GM23338 (cell line): Measurements from ENCODE around the gene BSCL2. TPM values are rescaled to one million over a fixed set of nuclear protein-coding genes. Genes with fewer than 3 reads are reported as not detected.
A peak's percentile ranks its signal among the peaks of the same experiment; 100 is the strongest.

ENCODE experiments used
- ATAC-seq: fragments of 200-7000 bp; cut with Tn5 transposase; 3 replicates; pipeline ENCODE4 v1.9.1; 2020
- DNase-seq: peaks from one replicate; pipeline ENCODE4 v3.0.0-alpha.2; 2015; ENCODE audit warnings: low spot score
- H2AFZ ChIP-seq: fragments of 200-600 bp; sonication (generic); 2 replicates; pipeline ENCODE4 v1.8.0; 2016; ENCODE audit warnings: antibody characterized with exemption, mild to moderate bottlenecking, moderate library complexity
- H3F3A ChIP-seq: fragments of 200-600 bp; sonication (generic); replicated peaks from 2 replicates; pipeline ENCODE4 v1.8.0; 2017; ENCODE audit warnings: antibody characterized with exemption, mixed run types, low read depth
- H3K27ac ChIP-seq: fragments of 200-600 bp; sonication (generic); 2 replicates; pipeline ENCODE4 v1.6.1; 2016; ENCODE audit warnings: low read depth
- H3K27me3 ChIP-seq: fragments of 200-600 bp; sonication (generic); 2 replicates; pipeline ENCODE4 v1.8.0; 2016; ENCODE audit warnings: mild to moderate bottlenecking, mixed run types, moderate library complexity; ENCODE audit not compliant: insufficient read depth
- H3K36me3 ChIP-seq: fragments of 200-600 bp; sonication (generic); 2 replicates; pipeline ENCODE4 v1.8.0; 2016; ENCODE audit warnings: mild to moderate bottlenecking; ENCODE audit not compliant: insufficient read depth
- H3K4me1 ChIP-seq: fragments of 200-600 bp; sonication (generic); 2 replicates; pipeline ENCODE4 v1.8.0; 2016; ENCODE audit warnings: mild to moderate bottlenecking, moderate library complexity; ENCODE audit not compliant: insufficient read depth
- H3K4me2 ChIP-seq: fragments of 200-600 bp; sonication (generic); 2 replicates; pipeline ENCODE4 v1.7.1; 2017; ENCODE audit warnings: mixed run types
- H3K4me3 ChIP-seq: fragments of 200-600 bp; sonication (generic); 2 replicates; pipeline ENCODE4 v1.6.1; 2016; ENCODE audit warnings: mixed run types
- H3K79me2 ChIP-seq: fragments of 200-600 bp; sonication (generic); replicated peaks from 2 replicates; pipeline ENCODE4 v1.8.0; 2017; ENCODE audit warnings: mild to moderate bottlenecking; ENCODE audit not compliant: insufficient read depth
- H3K9me2 ChIP-seq: fragments of 200-600 bp; sonication (generic); 2 replicates; pipeline ENCODE4 v1.8.0; 2017; ENCODE audit not compliant: insufficient read depth
- H4K20me1 ChIP-seq: fragments of 200-600 bp; sonication (generic); replicated peaks from 2 replicates; pipeline ENCODE4 v1.8.0; 2017; ENCODE audit warnings: mild to moderate bottlenecking; ENCODE audit not compliant: insufficient read depth
- H3K27ac Mint-ChIP-seq: 2 replicates; pipeline ENCODE4 v1.8.0; 2020; ENCODE audit warnings: inconsistent platforms, mild to moderate bottlenecking, moderate library complexity, mixed read lengths
- H3K27me3 Mint-ChIP-seq: 3 replicates; pipeline ENCODE4 v1.8.0; 2022; ENCODE audit warnings: low read depth, mild to moderate bottlenecking, moderate library complexity, mixed read lengths, inconsistent platforms; ENCODE audit not compliant: insufficient read depth, poor library complexity
- H3K36me3 Mint-ChIP-seq: 3 replicates; pipeline ENCODE4 v1.8.0; 2021; ENCODE audit warnings: low read depth, mild to moderate bottlenecking, inconsistent platforms, moderate library complexity, mixed read lengths
- H3K4me1 Mint-ChIP-seq: 3 replicates; pipeline ENCODE4 v1.8.0; 2020; ENCODE audit warnings: mild to moderate bottlenecking, inconsistent platforms, mixed read lengths
- H3K4me3 Mint-ChIP-seq: 3 replicates; pipeline ENCODE4 v1.8.0; 2021; ENCODE audit warnings: moderate library complexity, mild to moderate bottlenecking, inconsistent platforms, mixed read lengths
- H3K9me3 Mint-ChIP-seq: 3 replicates; pipeline ENCODE4 v1.8.0; 2020; ENCODE audit warnings: moderate library complexity, mild to moderate bottlenecking, inconsistent platforms, mixed read lengths
- CREB1 ChIP-seq: fragments of 250-450 bp; sonication (Bioruptor Pico); IDR thresholded peaks from 2 replicates; pipeline ENCODE4 v1.5.0; 2020; ENCODE audit warnings: low read depth, mild to moderate bottlenecking, moderate library complexity
- POLR2AphosphoS5 ChIP-seq: IDR thresholded peaks from 2 replicates; pipeline ENCODE4 v1.6.1; 2016; ENCODE audit warnings: antibody characterized with exemption, low read depth
- STAT1 ChIP-seq: IDR thresholded peaks from one replicate; pipeline ENCODE4 v1.6.1; 2016; ENCODE audit warnings: antibody characterized with exemption; ENCODE audit not compliant: unreplicated experiment
- ZNF114 ChIP-seq: fragments of 250-450 bp; sonication (Bioruptor Pico); IDR thresholded peaks from 2 replicates; pipeline ENCODE4 v1.5.0; 2020; ENCODE audit warnings: mild to moderate bottlenecking, moderate library complexity
- polyA plus RNA-seq: library from polyadenylated mRNA; unstranded; fragments of >200 nt; fragmentation: Nextera tagmentation; extraction: Ambion mirVana; gene quantifications from 2 replicates; pipeline ENCODE4 v1.2.1, GENCODE V29; 2016
- total RNA-seq: library from RNA; depleted of rRNA; stranded (reverse); fragments of >200 nt; shearing (Covaris generic); gene quantifications from 2 replicates; pipeline ENCODE4 v1.2.3, GENCODE V29; 2014
- TF ChIP-seq, protein P1 (sequence below): IDR thresholded peaks from 2 replicates; pipeline ENCODE4 v1.6.1; 2016; ENCODE audit warnings: antibody characterized with exemption
- TF ChIP-seq, protein P2 (sequence below): IDR thresholded peaks from one replicate; pipeline ENCODE4 v1.6.1; 2018; ENCODE audit warnings: antibody characterized with exemption; ENCODE audit not compliant: unreplicated experiment
- TF ChIP-seq, protein P3 (sequence below): fragments of 250-450 bp; sonication (Bioruptor Pico); IDR thresholded peaks from 2 replicates; pipeline ENCODE4 v1.5.0; 2020; ENCODE audit warnings: mild to moderate bottlenecking, moderate library complexity

BSCL2 gene
- total and polyA plus RNA-seq, 2 experiments from 2014 or later, result 60.2 to 81.7 TPM

DNA sequence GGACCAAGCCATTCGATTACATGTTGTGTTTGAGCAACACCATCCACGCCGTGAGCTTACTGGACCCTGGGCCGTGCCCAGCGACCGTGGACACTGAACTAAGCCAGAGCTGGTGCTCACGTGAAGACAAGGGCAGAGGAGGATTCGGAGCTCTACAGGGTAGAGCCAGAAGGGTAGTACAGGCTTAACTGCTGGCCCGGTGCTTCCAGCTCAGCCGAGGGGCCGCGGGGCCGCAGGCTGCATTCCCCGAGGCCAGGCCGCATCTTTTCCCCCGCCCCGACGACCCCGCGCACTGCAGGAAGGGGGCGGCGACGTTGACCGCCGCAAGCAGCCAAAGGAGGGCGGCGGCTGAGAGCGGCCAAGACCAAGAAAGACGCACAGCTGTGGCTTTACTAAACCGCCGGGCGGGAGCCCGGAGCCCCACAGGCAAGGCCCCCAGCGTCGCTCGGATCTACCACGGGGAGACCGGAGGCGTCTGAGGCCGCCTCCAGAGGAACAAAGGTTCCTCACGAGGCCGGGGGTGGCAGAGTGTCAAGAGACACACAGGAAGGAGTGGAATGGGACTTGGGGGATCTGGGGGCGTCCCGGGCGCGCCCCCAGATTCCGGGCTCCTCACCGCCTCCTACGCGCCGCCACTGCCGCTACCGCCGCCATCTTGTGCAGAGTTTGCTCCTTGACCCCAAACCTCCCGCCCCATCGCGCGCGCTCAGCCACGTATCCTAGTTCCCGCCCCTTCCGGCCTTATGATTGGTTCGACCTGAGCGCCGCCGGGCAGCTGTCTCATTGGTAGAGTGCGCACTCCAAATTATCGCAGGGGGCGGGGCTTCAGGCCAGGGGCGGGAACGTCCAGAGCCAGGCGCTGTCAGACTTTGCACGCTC lies 61.0 kb downstream of the BSCL2 start, which contains the start of gene GANAB:
Gene GANAB, minus strand, starts transcription at position 668 of the 879 bp plus-strand sequence. Its CDS starts 14 bp downstream, at position 654.
- peaks cover 10% of the 10 kb centered on the region; the same call in 1 of the 2 replicates for H3K36me3 ChIP-seq
- DNase-seq (peak; percentile 100), ATAC-seq (peak; percentile 97)
- H3F3A ChIP-seq, result 0 out of 2 replicates have a peak, but pooled peaks cover 16% of the 10 kb centered on the region
- H3K79me2 ChIP-seq, result peaks cover 48% of the 10 kb centered on the region
- H3K4me2 ChIP-seq, result peak within 1 kb of the TSS; percentile 100
- peaks cover 19% of the 10 kb centered on the region for H4K20me1 ChIP-seq
- Mint-ChIP-seq H3K36me3 (peaks cover 39% of the 10 kb centered on the region), H3K9me3 (peaks cover 2% of the 10 kb centered on the region; the same call in 1 of the 3 replicates), H3K27me3 (peaks cover 10% of the 10 kb centered on the region), H3K4me1 (peaks cover 12% of the 10 kb centered on the region), H3K4me3 (peak within 1 kb of the TSS; percentile 99), H3K27ac (peak within 1 kb of the TSS; percentile 98)
- TF ChIP-seq, protein P1, sequence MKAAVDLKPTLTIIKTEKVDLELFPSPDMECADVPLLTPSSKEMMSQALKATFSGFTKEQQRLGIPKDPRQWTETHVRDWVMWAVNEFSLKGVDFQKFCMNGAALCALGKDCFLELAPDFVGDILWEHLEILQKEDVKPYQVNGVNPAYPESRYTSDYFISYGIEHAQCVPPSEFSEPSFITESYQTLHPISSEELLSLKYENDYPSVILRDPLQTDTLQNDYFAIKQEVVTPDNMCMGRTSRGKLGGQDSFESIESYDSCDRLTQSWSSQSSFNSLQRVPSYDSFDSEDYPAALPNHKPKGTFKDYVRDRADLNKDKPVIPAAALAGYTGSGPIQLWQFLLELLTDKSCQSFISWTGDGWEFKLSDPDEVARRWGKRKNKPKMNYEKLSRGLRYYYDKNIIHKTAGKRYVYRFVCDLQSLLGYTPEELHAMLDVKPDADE, result no peak
- peak; percentile 90 for TF ChIP-seq POLR2AphosphoS5
- peak; percentile 83 for TF ChIP-seq CREB1 (CRISPR knock-in tag)
- H3K9me2 ChIP-seq, result no peaks in the 10 kb centered on the region
- H3K27ac ChIP-seq, result peak within 1 kb of the TSS; percentile 96
- peak within 1 kb of the TSS; percentile 100 for H3K4me3 ChIP-seq
- no peaks in the 10 kb centered on the region; the same call in 1 of the 2 replicates for H3K4me1 ChIP-seq
- H3K27me3 ChIP-seq, result no peaks in the 10 kb centered on the region
- H2AFZ ChIP-seq, result no peak within 1 kb of the TSS

DNA sequence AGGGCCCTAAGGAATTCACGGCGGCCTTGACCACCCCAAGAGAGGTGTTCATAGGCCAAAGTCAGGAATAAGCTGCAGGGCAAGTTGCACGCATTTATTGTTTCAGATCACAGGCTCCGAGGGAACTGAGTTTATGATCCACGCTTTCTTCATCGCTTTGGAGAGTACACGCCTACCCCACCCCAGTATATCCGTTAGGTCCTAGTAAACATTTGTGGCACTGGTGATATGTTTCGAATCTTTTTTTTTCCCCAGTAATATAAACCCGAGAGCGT lies 61.6 kb downstream of the BSCL2 start:
- H2AFZ ChIP-seq, result no peak overlapping the region
- peak overlapping the region; percentile 100 for H3K4me2 ChIP-seq
- H4K20me1 ChIP-seq, result peaks cover 23% of the 10 kb centered on the region
- H3F3A ChIP-seq, result 0 out of 2 replicates have a peak, but pooled peaks cover 16% of the 10 kb centered on the region
- H3K4me1 Mint-ChIP-seq, result peaks cover 12% of the 10 kb centered on the region
- peak overlapping the region; percentile 96 for H3K27ac ChIP-seq
- peaks cover 11% of the 10 kb centered on the region for H3K27me3 Mint-ChIP-seq
- no peaks in the 10 kb centered on the region for H3K27me3 ChIP-seq
- peak overlapping the region; percentile 98 for H3K27ac Mint-ChIP-seq
- peaks cover 46% of the 10 kb centered on the region for H3K79me2 ChIP-seq
- peaks cover 10% of the 10 kb centered on the region; the same call in 1 of the 2 replicates for H3K36me3 ChIP-seq
- peak overlapping the region; percentile 99 for H3K4me3 Mint-ChIP-seq
- ATAC-seq (no peak), DNase-seq (no peak)
- H3K4me3 ChIP-seq, result peak overlapping the region; percentile 100
- no peaks in the 10 kb centered on the region for H3K9me2 ChIP-seq
- peaks cover 2% of the 10 kb centered on the region; the same call in 1 of the 3 replicates for H3K9me3 Mint-ChIP-seq
- peaks cover 39% of the 10 kb centered on the region for H3K36me3 Mint-ChIP-seq
- H3K4me1 ChIP-seq, result no peaks in the 10 kb centered on the region; the same call in 1 of the 2 replicates
- TF ChIP-seq POLR2AphosphoS5, result no peak
- TF ChIP-seq, protein P2, sequence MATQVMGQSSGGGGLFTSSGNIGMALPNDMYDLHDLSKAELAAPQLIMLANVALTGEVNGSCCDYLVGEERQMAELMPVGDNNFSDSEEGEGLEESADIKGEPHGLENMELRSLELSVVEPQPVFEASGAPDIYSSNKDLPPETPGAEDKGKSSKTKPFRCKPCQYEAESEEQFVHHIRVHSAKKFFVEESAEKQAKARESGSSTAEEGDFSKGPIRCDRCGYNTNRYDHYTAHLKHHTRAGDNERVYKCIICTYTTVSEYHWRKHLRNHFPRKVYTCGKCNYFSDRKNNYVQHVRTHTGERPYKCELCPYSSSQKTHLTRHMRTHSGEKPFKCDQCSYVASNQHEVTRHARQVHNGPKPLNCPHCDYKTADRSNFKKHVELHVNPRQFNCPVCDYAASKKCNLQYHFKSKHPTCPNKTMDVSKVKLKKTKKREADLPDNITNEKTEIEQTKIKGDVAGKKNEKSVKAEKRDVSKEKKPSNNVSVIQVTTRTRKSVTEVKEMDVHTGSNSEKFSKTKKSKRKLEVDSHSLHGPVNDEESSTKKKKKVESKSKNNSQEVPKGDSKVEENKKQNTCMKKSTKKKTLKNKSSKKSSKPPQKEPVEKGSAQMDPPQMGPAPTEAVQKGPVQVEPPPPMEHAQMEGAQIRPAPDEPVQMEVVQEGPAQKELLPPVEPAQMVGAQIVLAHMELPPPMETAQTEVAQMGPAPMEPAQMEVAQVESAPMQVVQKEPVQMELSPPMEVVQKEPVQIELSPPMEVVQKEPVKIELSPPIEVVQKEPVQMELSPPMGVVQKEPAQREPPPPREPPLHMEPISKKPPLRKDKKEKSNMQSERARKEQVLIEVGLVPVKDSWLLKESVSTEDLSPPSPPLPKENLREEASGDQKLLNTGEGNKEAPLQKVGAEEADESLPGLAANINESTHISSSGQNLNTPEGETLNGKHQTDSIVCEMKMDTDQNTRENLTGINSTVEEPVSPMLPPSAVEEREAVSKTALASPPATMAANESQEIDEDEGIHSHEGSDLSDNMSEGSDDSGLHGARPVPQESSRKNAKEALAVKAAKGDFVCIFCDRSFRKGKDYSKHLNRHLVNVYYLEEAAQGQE, result no peak
- TF ChIP-seq CREB1 (CRISPR knock-in tag), result no peak
- TF ChIP-seq, protein P3, sequence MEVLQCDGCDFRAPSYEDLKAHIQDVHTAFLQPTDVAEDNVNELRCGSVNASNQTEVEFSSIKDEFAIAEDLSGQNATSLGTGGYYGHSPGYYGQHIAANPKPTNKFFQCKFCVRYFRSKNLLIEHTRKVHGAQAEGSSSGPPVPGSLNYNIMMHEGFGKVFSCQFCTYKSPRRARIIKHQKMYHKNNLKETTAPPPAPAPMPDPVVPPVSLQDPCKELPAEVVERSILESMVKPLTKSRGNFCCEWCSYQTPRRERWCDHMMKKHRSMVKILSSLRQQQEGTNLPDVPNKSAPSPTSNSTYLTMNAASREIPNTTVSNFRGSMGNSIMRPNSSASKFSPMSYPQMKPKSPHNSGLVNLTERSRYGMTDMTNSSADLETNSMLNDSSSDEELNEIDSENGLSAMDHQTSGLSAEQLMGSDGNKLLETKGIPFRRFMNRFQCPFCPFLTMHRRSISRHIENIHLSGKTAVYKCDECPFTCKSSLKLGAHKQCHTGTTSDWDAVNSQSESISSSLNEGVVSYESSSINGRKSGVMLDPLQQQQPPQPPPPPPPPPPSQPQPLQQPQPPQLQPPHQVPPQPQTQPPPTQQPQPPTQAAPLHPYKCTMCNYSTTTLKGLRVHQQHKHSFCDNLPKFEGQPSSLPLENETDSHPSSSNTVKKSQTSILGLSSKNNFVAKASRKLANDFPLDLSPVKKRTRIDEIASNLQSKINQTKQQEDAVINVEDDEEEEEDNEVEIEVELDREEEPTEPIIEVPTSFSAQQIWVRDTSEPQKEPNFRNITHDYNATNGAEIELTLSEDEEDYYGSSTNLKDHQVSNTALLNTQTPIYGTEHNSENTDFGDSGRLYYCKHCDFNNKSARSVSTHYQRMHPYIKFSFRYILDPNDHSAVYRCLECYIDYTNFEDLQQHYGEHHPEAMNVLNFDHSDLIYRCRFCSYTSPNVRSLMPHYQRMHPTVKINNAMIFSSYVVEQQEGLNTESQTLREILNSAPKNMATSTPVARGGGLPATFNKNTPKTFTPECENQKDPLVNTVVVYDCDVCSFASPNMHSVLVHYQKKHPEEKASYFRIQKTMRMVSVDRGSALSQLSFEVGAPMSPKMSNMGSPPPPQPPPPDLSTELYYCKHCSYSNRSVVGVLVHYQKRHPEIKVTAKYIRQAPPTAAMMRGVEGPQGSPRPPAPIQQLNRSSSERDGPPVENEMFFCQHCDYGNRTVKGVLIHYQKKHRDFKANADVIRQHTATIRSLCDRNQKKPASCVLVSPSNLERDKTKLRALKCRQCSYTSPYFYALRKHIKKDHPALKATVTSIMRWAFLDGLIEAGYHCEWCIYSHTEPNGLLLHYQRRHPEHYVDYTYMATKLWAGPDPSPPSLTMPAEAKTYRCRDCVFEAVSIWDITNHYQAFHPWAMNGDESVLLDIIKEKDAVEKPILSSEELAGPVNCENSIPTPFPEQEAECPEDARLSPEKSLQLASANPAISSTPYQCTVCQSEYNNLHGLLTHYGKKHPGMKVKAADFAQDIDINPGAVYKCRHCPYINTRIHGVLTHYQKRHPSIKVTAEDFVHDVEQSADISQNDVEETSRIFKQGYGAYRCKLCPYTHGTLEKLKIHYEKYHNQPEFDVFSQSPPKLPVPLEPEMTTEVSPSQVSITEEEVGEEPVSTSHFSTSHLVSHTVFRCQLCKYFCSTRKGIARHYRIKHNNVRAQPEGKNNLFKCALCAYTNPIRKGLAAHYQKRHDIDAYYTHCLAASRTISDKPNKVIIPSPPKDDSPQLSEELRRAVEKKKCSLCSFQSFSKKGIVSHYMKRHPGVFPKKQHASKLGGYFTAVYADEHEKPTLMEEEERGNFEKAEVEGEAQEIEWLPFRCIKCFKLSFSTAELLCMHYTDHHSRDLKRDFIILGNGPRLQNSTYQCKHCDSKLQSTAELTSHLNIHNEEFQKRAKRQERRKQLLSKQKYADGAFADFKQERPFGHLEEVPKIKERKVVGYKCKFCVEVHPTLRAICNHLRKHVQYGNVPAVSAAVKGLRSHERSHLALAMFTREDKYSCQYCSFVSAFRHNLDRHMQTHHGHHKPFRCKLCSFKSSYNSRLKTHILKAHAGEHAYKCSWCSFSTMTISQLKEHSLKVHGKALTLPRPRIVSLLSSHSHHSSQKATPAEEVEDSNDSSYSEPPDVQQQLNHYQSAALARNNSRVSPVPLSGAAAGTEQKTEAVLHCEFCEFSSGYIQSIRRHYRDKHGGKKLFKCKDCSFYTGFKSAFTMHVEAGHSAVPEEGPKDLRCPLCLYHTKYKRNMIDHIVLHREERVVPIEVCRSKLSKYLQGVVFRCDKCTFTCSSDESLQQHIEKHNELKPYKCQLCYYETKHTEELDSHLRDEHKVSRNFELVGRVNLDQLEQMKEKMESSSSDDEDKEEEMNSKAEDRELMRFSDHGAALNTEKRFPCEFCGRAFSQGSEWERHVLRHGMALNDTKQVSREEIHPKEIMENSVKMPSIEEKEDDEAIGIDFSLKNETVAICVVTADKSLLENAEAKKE (CRISPR knock-in tag), result no peak
- TF ChIP-seq ZNF114 (CRISPR knock-in tag), result no peak
- no peak for TF ChIP-seq STAT1
- TF ChIP-seq, protein P1, result no peak
